GM18867 (cell line): ENCODE measurements around the gene CRTAC1.

Experiments
- ATAC-seq: cut with Tn5 transposase; IDR thresholded peaks from one replicate; pipeline ENCODE4 v1.9.1; 2021; ENCODE audit warnings: mild to moderate bottlenecking, moderate library complexity; ENCODE audit not compliant: unreplicated experiment

Gene CRTAC1

GRCh38 chr10:97903128-97904017, 127.0 kb downstream of the CRTAC1 start:
- no peak for ATAC-seq

GRCh38 chr10:97901381-97901780, 129.0 kb downstream of the CRTAC1 start:
- ATAC-seq = no peak

GRCh38 chr10:97898429-97898828, 132.0 kb downstream of the CRTAC1 start:
- no peak for ATAC-seq

- ATAC-seq = no peak
Observed at GRCh38 chr10:97896756-97897358, 133.6 kb downstream of the CRTAC1 start.

- ATAC-seq = no peak
Observed at GRCh38 chr10:97895915-97896314, 134.5 kb downstream of the CRTAC1 start.

GRCh38 chr10:97895084-97895483, 135.3 kb downstream of the CRTAC1 start:
- ATAC-seq = no peak

GRCh38 chr10:97894092-97894491, 136.3 kb downstream of the CRTAC1 start:
- ATAC-seq = no peak

GRCh38 chr10:97892939-97893338, 137.5 kb downstream of the CRTAC1 start:
- no peak for ATAC-seq

- ATAC-seq = no peak
Observed at GRCh38 chr10:97892506-97892905, 137.9 kb downstream of the CRTAC1 start.

- no peak for ATAC-seq
Observed at GRCh38 chr10:97891497-97892167, 138.8 kb downstream of the CRTAC1 start.

GRCh38 chr10:97889461-97890265, 140.8 kb downstream of the CRTAC1 start:
- ATAC-seq = no peak

GRCh38 chr10:97888641-97889262, 141.7 kb downstream of the CRTAC1 start:
- no peak for ATAC-seq

- ATAC-seq = no peak
Observed at GRCh38 chr10:97888134-97888533, 142.3 kb downstream of the CRTAC1 start.

GRCh38 chr10:97887399-97887798, 143.0 kb downstream of the CRTAC1 start:
- no peak for ATAC-seq

- ATAC-seq = no peak
Observed at GRCh38 chr10:97886286-97886685, 144.1 kb downstream of the CRTAC1 start.

- no peak for ATAC-seq
Observed at GRCh38 chr10:97883092-97883485, 147.3 kb downstream of the CRTAC1 start.

GRCh38 chr10:97882142-97883091, 148.0 kb downstream of the CRTAC1 start:
- ATAC-seq = no peak

- ATAC-seq = no peak
Observed at GRCh38 chr10:97880109-97880508, 150.3 kb downstream of the CRTAC1 start.

- ATAC-seq = no peak
Observed at GRCh38 chr10:97879241-97879640, 151.2 kb downstream of the CRTAC1 start.
